GM12875 (cell line): ENCODE data around the gene BEND3.

Source experiments
- H3K4me3 ChIP-seq: one replicate; pipeline ENCODE4 v1.5.1; 2011; ENCODE audit warnings: low read depth, low read length, control low read depth
- TF ChIP-seq, protein P1 (sequence below): IDR thresholded peaks from 2 replicates; pipeline ENCODE4 v1.5.1; 2011; ENCODE audit warnings: low read depth, mild to moderate bottlenecking, control low read depth, inconsistent platforms, low read length, moderate library complexity, borderline replicate concordance; ENCODE audit not compliant: insufficient read depth

The BEND3 gene

DNA sequence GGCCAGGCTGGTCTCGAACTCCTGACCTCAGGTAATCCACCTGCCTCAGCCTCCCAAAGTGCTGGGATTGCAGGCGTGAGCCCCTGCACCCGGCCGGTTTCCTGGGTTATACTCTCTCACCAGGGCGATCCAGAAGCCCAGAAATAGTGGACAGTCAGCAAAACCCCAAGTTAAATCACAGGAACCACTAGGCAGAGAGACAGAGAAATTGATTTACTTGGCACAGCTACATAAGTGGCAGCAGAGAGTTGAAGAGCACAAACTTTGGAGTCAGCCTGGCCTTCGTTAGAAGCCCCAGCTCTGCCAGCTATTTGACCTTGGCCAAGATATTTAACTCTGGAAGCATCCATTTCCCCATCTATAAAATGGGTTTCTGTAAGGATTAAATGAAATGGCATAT, 54.6 kb downstream of the BEND3 start:
- TF ChIP-seq, protein P1, sequence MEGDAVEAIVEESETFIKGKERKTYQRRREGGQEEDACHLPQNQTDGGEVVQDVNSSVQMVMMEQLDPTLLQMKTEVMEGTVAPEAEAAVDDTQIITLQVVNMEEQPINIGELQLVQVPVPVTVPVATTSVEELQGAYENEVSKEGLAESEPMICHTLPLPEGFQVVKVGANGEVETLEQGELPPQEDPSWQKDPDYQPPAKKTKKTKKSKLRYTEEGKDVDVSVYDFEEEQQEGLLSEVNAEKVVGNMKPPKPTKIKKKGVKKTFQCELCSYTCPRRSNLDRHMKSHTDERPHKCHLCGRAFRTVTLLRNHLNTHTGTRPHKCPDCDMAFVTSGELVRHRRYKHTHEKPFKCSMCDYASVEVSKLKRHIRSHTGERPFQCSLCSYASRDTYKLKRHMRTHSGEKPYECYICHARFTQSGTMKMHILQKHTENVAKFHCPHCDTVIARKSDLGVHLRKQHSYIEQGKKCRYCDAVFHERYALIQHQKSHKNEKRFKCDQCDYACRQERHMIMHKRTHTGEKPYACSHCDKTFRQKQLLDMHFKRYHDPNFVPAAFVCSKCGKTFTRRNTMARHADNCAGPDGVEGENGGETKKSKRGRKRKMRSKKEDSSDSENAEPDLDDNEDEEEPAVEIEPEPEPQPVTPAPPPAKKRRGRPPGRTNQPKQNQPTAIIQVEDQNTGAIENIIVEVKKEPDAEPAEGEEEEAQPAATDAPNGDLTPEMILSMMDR, result no peak
- H3K4me3 ChIP-seq, result no peak overlapping the region

DNA sequence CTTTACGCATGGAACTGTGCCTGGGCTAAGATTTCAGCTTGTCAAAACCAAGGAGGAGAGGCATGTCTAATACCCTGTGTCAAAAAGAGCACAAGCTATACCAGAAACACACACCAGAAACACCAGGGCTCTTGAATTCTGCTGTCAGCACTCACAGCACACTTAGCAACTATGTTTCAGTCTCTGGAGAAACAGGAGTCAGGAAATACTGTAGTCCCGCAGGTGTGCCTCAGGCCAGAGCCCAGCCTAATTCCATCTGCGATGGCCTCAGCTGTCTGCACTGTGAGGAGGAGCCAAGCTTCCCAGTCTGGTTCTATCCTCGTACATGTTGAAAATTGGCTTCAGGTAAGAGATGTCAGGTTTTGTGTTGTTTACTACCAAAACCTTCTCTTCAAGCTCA, 55.7 kb downstream of the BEND3 start:
- TF ChIP-seq, protein P1, result no peak

DNA sequence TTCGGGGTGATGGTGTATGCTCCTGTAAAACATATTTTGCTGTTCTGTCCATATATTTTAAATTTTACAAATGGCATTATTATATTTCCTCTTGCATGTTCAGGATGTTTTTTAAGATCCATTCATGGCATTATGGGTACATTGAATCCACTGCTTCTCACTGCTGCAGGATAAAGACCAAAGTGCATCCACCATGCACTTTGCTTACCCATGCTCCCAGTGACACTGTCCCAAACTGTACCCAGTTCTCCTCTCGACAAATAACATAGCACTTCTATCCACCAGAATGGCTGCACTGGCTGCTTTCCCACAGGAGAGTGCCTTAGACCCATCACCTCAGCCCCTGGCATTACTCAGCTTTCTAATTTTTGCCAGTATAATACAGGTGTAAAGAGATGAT, 57.6 kb downstream of the BEND3 start:
- TF ChIP-seq, protein P1, result no peak
- no peak overlapping the region for H3K4me3 ChIP-seq

More for the DNA sequence above, 55.7 kb downstream of the BEND3 start:
- H3K4me3 ChIP-seq, result no peak overlapping the region

DNA sequence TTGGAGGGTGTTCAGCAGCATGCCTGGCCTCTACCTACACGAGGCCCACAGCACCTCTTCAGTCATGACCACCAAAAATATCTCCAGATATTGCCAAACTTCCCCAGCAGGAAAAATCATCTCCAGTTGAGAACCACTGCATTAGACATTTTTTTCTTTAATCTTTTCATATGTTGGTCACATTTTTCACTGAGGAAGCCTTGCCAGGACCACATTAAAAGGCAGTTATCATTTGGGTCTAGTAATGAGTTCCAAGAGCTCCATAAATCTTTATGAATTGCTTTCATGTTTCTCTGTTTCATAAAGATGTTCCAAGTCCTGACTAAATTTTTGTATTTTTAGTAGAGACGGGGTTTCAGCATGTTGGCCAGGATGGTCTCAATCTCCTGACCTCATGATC, 58.5 kb downstream of the BEND3 start:
- TF ChIP-seq, protein P1, result no peak
- H3K4me3 ChIP-seq, result no peak overlapping the region

DNA sequence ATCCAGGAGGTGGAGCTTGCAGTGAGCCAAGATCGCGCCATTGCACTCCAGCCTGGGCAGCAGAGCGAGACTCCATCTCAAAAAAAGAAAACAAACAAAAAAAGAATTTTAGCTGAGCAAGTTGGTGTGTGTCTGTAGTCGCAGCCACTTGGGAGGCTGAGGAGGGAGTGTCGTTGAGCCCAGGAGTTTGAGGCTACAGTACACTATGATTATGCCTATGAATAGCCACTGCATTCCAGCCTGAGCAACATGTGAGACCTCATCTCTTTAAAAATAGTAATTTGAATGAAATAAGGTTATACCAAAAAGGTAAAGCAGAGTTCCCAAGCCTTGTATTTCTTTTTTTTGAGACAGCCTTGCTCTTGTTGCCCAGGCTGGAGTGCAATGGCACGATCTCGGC, 67.5 kb downstream of the BEND3 start:
- TF ChIP-seq, protein P1, result no peak
- no peak overlapping the region for H3K4me3 ChIP-seq

DNA sequence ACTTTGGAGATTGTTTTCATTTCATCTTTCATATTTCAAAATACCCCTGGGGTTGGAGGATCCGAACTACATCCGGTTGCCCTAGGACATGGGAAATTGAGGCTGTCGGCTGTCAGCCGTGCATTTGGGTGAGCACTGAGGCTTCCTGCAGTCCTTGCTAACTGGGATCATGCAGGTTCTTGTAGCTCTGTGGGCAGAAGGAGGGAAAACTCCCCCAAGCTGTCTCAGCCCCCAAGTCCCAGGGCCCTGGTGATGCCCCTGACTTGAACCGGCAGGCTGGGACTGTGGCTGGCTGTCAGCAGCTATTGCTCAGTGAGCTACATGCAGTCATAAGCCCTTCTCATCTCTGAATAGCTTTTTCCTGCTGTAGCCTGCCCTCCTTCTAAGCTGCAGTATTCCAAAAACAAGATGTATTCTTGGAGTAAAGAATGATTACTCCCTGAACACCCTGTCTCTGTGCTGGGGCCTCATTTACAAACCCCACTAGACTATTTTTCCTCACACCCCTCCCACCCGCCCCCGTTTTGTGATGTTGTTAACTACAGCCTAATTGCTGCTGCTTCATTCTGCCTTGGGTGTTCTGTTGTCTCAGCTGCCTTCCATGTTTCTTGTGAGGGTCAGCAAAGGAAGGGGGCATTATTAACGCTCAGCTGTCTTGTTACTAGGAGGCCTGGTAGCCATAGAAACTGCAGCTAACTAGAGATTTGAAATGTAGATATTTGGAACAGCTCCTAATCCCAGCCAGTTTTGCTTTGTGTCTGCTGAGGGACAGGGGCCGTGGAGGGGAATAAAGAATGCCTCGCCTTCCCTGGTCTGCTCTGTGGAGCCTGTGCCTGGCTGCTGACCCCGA, 69.3 kb downstream of the BEND3 start:
- TF ChIP-seq, protein P1, result no peak
- H3K4me3 ChIP-seq, result no peak overlapping the region

DNA sequence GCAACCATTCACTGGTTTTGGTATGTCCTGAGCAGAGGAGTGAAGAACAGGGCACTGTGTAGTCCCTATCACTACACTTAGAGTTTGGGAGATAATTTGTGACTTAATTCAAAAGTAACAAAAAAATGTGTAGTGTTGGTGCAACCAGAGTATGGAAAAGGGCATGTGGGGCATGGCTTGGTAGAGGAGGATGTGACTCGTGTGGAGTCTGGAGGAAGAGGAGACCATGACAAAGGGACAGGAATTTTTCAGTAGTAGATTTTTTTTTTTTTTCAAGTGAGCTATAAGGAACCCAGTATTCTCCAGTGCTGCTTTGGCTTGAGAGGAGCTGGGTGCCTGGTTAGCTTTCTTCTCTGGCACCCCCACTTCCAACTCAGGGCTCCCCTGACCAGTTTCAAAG, 82.2 kb downstream of the BEND3 start:
- no peak overlapping the region for H3K4me3 ChIP-seq
- TF ChIP-seq, protein P1, result no peak
